Activated CD4-positive, CD25-positive, alpha-beta regulatory T cell treated with anti-CD3 and anti-CD28 coated beads, Interleukin-2, amount 50 U/mL, for 24 hours (primary cell): Measurements from ENCODE around the gene SLC6A8.
"Not testable (repeated sequence)": the region's sequence is repeated elsewhere in the genome, so short reads cannot be mapped to it uniquely, and the experiment has no call there.

Experiments
- ATAC-seq, 2 donors: fragments of 150-1000 bp; cut with Tn5 transposase; one replicate each; pipeline ENCODE4 v1.10.0; 2021; ENCODE audit warnings: mild to moderate bottlenecking in 1 of 2, moderate library complexity in 1 of 2

SLC6A8 gene

GRCh38 chrX:153709726-153710674, 22.3 kb downstream of the SLC6A8 start:
- no peak for ATAC-seq

GRCh38 chrX:153714256-153714655, 26.5 kb downstream of the SLC6A8 start:
- no peak for ATAC-seq

- no peak for ATAC-seq
These were observed 29.7 kb downstream of the SLC6A8 start for GRCh38 chrX:153717445-153717844.

GRCh38 chrX:153719238-153719637, 31.5 kb downstream of the SLC6A8 start:
- ATAC-seq, result no peak

- no peak for ATAC-seq
These were observed 32.0 kb downstream of the SLC6A8 start for GRCh38 chrX:153719701-153720100.

- ATAC-seq, result no peak
These were observed 35.1 kb downstream of the SLC6A8 start for GRCh38 chrX:153722704-153723350.

GRCh38 chrX:153723351-153724251, 35.9 kb downstream of the SLC6A8 start:
- ATAC-seq, result peak; percentile 33 to 34

GRCh38 chrX:153724252-153725038, 36.7 kb downstream of the SLC6A8 start, which contains the start of the genes ABCD1 and BCAP31:
Gene ABCD1, plus strand, starts transcription at chrX:153724856. Its CDS starts 411 bp downstream, at chrX:153725267.
Gene BCAP31, minus strand, starts transcription at chrX:153724387. Its CDS starts 1,143 bp downstream, at chrX:153723244.
- ATAC-seq, result peak; percentile 80 to 84

GRCh38 chrX:153725039-153725831, 37.5 kb downstream of the SLC6A8 start:
- ATAC-seq, result no peak

- ATAC-seq, result no peak
These were observed 38.1 kb downstream of the SLC6A8 start for GRCh38 chrX:153725832-153726285.

- ATAC-seq, result no peak
These were observed 38.8 kb downstream of the SLC6A8 start for GRCh38 chrX:153726286-153727122.

- ATAC-seq, result no peak
These were observed 39.6 kb downstream of the SLC6A8 start for GRCh38 chrX:153727123-153727931.

- no peak for ATAC-seq
These were observed 40.4 kb downstream of the SLC6A8 start for GRCh38 chrX:153728095-153728494.

GRCh38 chrX:153728951-153729631, 41.4 kb downstream of the SLC6A8 start:
- no peak for ATAC-seq

- ATAC-seq, result not testable (repeated sequence)
These were observed 42.4 kb downstream of the SLC6A8 start for GRCh38 chrX:153730115-153730514.

GRCh38 chrX:153731117-153731844, 43.6 kb downstream of the SLC6A8 start:
- ATAC-seq, result no peak

- ATAC-seq, result no peak
These were observed 44.1 kb downstream of the SLC6A8 start for GRCh38 chrX:153731845-153732215.

- ATAC-seq, result no peak
These were observed 44.7 kb downstream of the SLC6A8 start for GRCh38 chrX:153732401-153732800.
